HG03103 (cell line): ENCODE data around the gene PRKCE.
"Not testable (repeated sequence)": the region's sequence is repeated elsewhere in the genome, so short reads cannot be mapped to it uniquely, and the experiment has no call there.

Experiments
- ATAC-seq: cut with Tn5 transposase; IDR thresholded peaks from one replicate; pipeline ENCODE4 v1.9.1; 2021; ENCODE audit warnings: low read depth; ENCODE audit not compliant: unreplicated experiment

The PRKCE gene

GRCh38 chr2:45852450-45853150 lies 201.1 kb downstream of the PRKCE start:
- peak; percentile 59 for ATAC-seq

GRCh38 chr2:45855374-45855773 lies 203.9 kb downstream of the PRKCE start:
- ATAC-seq = no peak

- no peak for ATAC-seq
These were observed 205.2 kb downstream of the PRKCE start for GRCh38 chr2:45856391-45857274.

GRCh38 chr2:45857275-45857609 lies 205.8 kb downstream of the PRKCE start:
- no peak for ATAC-seq

- no peak for ATAC-seq
These were observed 206.5 kb downstream of the PRKCE start for GRCh38 chr2:45857867-45858520.

- ATAC-seq = not testable (repeated sequence)
These were observed 207.4 kb downstream of the PRKCE start for GRCh38 chr2:45858872-45859271.

GRCh38 chr2:45859682-45860081 lies 208.2 kb downstream of the PRKCE start:
- ATAC-seq = no peak

- ATAC-seq = no peak
These were observed 209.0 kb downstream of the PRKCE start for GRCh38 chr2:45860136-45861121.

- ATAC-seq = no peak
These were observed 211.4 kb downstream of the PRKCE start for GRCh38 chr2:45862843-45863242.

GRCh38 chr2:45864121-45864520 lies 212.6 kb downstream of the PRKCE start:
- no peak for ATAC-seq

GRCh38 chr2:45867349-45867748 lies 215.9 kb downstream of the PRKCE start:
- no peak for ATAC-seq

- no peak for ATAC-seq
These were observed 216.3 kb downstream of the PRKCE start for GRCh38 chr2:45867800-45868199.

GRCh38 chr2:45869165-45869501 lies 217.7 kb downstream of the PRKCE start:
- no peak for ATAC-seq

GRCh38 chr2:45871025-45871424 lies 219.6 kb downstream of the PRKCE start:
- no peak for ATAC-seq

GRCh38 chr2:45871541-45871940 lies 220.1 kb downstream of the PRKCE start:
- ATAC-seq = no peak

- no peak for ATAC-seq
These were observed 220.7 kb downstream of the PRKCE start for GRCh38 chr2:45872211-45872610.

GRCh38 chr2:45874344-45874743 lies 222.9 kb downstream of the PRKCE start:
- no peak for ATAC-seq

GRCh38 chr2:45876611-45877010 lies 225.1 kb downstream of the PRKCE start:
- no peak for ATAC-seq

- no peak for ATAC-seq
These were observed 227.9 kb downstream of the PRKCE start for GRCh38 chr2:45879406-45879805.

GRCh38 chr2:45879936-45880335 lies 228.5 kb downstream of the PRKCE start:
- no peak for ATAC-seq
